T-cell (primary cell): Measurements from ENCODE around the gene ZG16B. TPM values are rescaled to one million over a fixed set of nuclear protein-coding genes. Genes with fewer than 3 reads are reported as not detected.

ENCODE experiments used
- ATAC-seq, 4 experiments: fragments of 200-7000 bp in 3 of 4; fragments of 150-1000 bp in 1 of 4; cut with Tn5 transposase; replicated peaks in 1 of 4; 1 replicate in 3 of 4; 2 replicates in 1 of 4; pipeline ENCODE4 v1.10.0; 2021; ENCODE audit warnings: moderate library complexity in 3 of 4, mild to moderate bottlenecking in 2 of 4, moderate number of reproducible peaks in 1 of 4
- CTCF ChIA-PET, 2 donors: fragments of 300-600 bp; sonication (Branson Sonifier 250); formaldehyde crosslinking; loops; one replicate each; lab custom pipeline; 2022; ENCODE audit warnings: antibody characterized with exemption in 2 of 2; lab: Charles Lee
- POLR2A ChIA-PET, 2 donors: fragments of 300-600 bp; sonication (Branson Sonifier 250); formaldehyde crosslinking; loops; one replicate each; lab custom pipeline; 2022; ENCODE audit warnings: antibody characterized with exemption in 2 of 2; lab: Charles Lee
- DNase-seq, 35 experiments: peaks; one replicate each; pipeline versions ENCODE4 v3.0.0 to v3.0.0-alpha.2; 2013 to 2023
- H3K27ac ChIP-seq: one replicate; pipeline ENCODE4 v1.5.1; 2013; ENCODE audit warnings: low read length
- H3K27me3 ChIP-seq, 2 experiments: replicated peaks in 1 of 2; 1 replicate in 1 of 2; 2 replicates in 1 of 2; pipeline versions ENCODE4 v1.6.1 to v1.7.0; 2013; ENCODE audit warnings: low read length in 1 of 2, mixed read lengths in 1 of 2; ENCODE audit not compliant: control insufficient read depth in 2 of 2, insufficient read depth in 2 of 2; ENCODE audit errors: extremely low read depth in 1 of 2
- H3K36me3 ChIP-seq, 2 donors: 1 replicate in 1 of 2; 2 replicates in 1 of 2; pipeline versions ENCODE4 v1.6.1 to v1.7.0; 2013; ENCODE audit warnings: low read length in 1 of 2; ENCODE audit not compliant: control insufficient read depth in 2 of 2, insufficient read depth in 1 of 2; ENCODE audit errors: extremely low read depth in 1 of 2
- H3K4me1 ChIP-seq, 2 experiments: 1 replicate in 1 of 2; 2 replicates in 1 of 2; pipeline versions ENCODE4 v1.6.1 to v1.7.0; 2013; ENCODE audit warnings: low read length in 2 of 2, mixed read lengths in 1 of 2; ENCODE audit not compliant: insufficient read depth in 2 of 2, control insufficient read depth in 1 of 2; ENCODE audit errors: extremely low read depth in 1 of 2
- H3K4me3 ChIP-seq, 2 donors: 1 replicate in 1 of 2; 2 replicates in 1 of 2; pipeline versions ENCODE4 v1.5.1 to v1.7.0; 2013; ENCODE audit warnings: mild to moderate bottlenecking in 2 of 2, low read length in 1 of 2, moderate library complexity in 1 of 2; ENCODE audit not compliant: control insufficient read depth in 1 of 2; ENCODE audit errors: extremely low read depth in 1 of 2
- H3K9me3 ChIP-seq: 2 replicates; pipeline ENCODE4 v1.7.0; 2013
- H3K27ac Mint-ChIP-seq, 2 donors: one replicate each; pipeline ENCODE4 v1.8.0; 2020 to 2021; ENCODE audit warnings: mild to moderate bottlenecking in 2 of 2, mixed read lengths in 2 of 2
- H3K27me3 Mint-ChIP-seq, 2 donors: one replicate each; pipeline ENCODE4 v1.8.0; 2021 to 2022; ENCODE audit warnings: mixed read lengths in 2 of 2
- H3K36me3 Mint-ChIP-seq: one replicate; pipeline ENCODE4 v1.8.0; 2021; ENCODE audit warnings: mixed read lengths
- H3K4me1 Mint-ChIP-seq, 3 donors: one replicate each; pipeline ENCODE4 v1.8.0; 2020 to 2022; ENCODE audit warnings: mixed read lengths in 3 of 3, mild to moderate bottlenecking in 1 of 3
- H3K4me3 Mint-ChIP-seq, 3 donors: one replicate each; pipeline ENCODE4 v1.8.0; 2020 to 2022; ENCODE audit warnings: mild to moderate bottlenecking in 3 of 3, mixed read lengths in 3 of 3, moderate library complexity in 3 of 3
- H3K9me3 Mint-ChIP-seq, 3 donors: one replicate each; pipeline ENCODE4 v1.8.0; 2020 to 2022; ENCODE audit warnings: mixed read lengths in 3 of 3
- WGBS: methylation state at CpG from one replicate; pipeline ENCODE4 v1.1.5; 2013; ENCODE audit warnings: missing lambda C conversion rate; ENCODE audit not compliant: insufficient coverage; 5-methylcytosine and 5-hydroxymethylcytosine counted together
- total RNA-seq, 35 experiments: library from RNA in 6 of 35; stranded (reverse) in 6 of 35; fragments of 120-200 nt in 1 of 35; gene quantifications; one replicate each; pipeline versions ENCODE4 v1.2.1 to v1.2.4 and lab custom pipeline; 2013 to 2026

The ZG16B gene
- total RNA-seq, 5 donors from 2014 or later (not counting 1 experiment from before 2014, with no cell fraction given), result 0.43 TPM; not detected in 4

DNA sequence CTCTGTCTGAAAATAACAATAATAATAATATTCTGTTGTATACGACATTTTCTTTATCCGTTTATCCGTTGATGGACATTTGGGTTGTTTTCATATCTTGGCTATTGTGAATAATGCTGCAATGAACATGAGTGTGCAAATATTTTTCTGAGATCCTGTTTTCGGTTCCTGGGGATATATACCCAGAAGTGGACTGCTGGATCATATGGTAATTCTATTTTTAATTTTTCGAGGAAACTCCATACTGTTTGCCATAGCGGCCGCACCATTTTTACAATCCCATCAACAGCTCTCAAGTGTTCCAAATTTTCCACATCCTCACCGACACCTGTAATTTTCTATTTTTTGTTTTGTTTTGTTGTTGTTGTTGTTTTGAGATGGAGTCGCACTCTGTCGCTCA is 37.2 kb upstream of the ZG16B start:
- Mint-ChIP-seq H3K36me3 (no peaks in the 10 kb centered on the region), H3K27me3 (peaks cover 13 to 47% of the 10 kb centered on the region in 2 donors), H3K9me3 (no peaks in the 10 kb centered on the region), H3K4me3 (no peak overlapping the region), H3K4me1 (peaks cover 0 to 2% (median 0%) of the 10 kb centered on the region in 3 donors), H3K27ac (no peak overlapping the region)
- Histone ChIP-seq H3K27me3 (peaks cover 0 to 43% of the 10 kb centered on the region in 2 experiments), H3K27ac (no peak overlapping the region), H3K4me3 (no peak overlapping the region), H3K36me3 (no peaks in the 10 kb centered on the region), H3K4me1 (no peaks in the 10 kb centered on the region), H3K9me3 (no peaks in the 10 kb centered on the region)
- ATAC-seq (no peak), DNase-seq (no peak)
- ChIA-PET CTCF (no interaction called here), POLR2A (no interaction called here)
- 94% methylated on average over 3 of the region's 10 CpGs for WGBS

DNA sequence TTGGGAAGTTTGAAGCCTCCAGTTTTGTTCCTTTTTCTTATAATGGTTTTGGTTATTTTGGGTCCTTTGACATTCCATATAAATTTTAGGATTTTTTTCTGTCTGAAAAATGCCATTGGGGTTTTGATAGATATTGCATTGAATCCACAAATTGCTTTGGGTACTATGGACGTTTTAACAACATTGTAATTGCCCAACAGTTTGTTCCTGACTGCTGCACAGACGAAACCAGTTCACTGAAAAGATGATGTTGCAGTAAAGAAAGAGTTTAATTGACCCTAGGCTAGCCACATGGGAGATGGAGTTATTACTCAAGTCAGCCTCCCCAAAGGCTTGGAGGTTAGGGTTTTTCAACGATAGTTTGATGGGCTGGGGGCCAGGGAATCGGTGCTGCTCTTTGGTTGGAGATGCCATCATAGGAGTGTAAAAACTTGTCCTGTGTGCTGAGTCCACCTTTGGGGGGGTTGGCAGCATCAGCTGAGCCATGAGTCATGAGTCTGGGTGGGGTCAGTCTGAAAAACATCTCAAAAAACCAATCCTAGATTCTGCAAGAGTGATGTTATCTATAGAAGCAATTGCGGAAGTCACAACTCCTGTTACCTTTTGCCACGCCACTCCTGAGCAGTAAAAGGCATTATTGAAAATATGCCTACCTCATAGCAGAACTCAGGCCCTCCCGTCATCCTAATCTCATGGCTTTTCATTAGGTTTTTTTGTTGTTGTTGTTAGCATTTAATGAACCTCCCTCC is 34.5 kb upstream of the ZG16B start:
- CTCF ChIA-PET, result no interaction called here

GRCh38 chr16:2798723-2799204 is 31.3 kb upstream of the ZG16B start:
- ATAC-seq, result no peak
- no peaks in the 10 kb centered on the region for H3K4me1 ChIP-seq
- DNase-seq, result no peak
- H3K36me3 Mint-ChIP-seq, result no peaks in the 10 kb centered on the region
- H3K27ac Mint-ChIP-seq, result no peak overlapping the region
- CTCF ChIA-PET, result no interaction called here
- peaks cover 6 to 18% of the 10 kb centered on the region in 2 donors for H3K27me3 Mint-ChIP-seq
- H3K27me3 ChIP-seq, result peaks cover 0 to 20% of the 10 kb centered on the region in 2 experiments
- no peaks in the 10 kb centered on the region for H3K36me3 ChIP-seq
- no peak overlapping the region for H3K27ac ChIP-seq
- peaks cover 2 to 9% (median 6%) of the 10 kb centered on the region in 3 donors for H3K9me3 Mint-ChIP-seq
- POLR2A ChIA-PET, result no interaction called here
- H3K4me1 Mint-ChIP-seq, result no peaks in the 10 kb centered on the region
- 92% methylated on average over 32 of the region's 39 CpGs for whole genome bisulfite sequencing
- H3K9me3 ChIP-seq, result no peaks in the 10 kb centered on the region
- no peak overlapping the region for H3K4me3 Mint-ChIP-seq
- no peak overlapping the region for H3K4me3 ChIP-seq

More for the DNA sequence above, 34.5 kb upstream of the ZG16B start:
- Mint-ChIP-seq H3K36me3 (no peaks in the 10 kb centered on the region), H3K27ac (no peak overlapping the region), H3K27me3 (peaks cover 13 to 38% of the 10 kb centered on the region in 2 donors), H3K9me3 (no peaks in the 10 kb centered on the region), H3K4me3 (no peak overlapping the region), H3K4me1 (no peaks in the 10 kb centered on the region)
- Histone ChIP-seq H3K27me3 (peaks cover 0 to 31% of the 10 kb centered on the region in 2 experiments), H3K4me3 (no peak overlapping the region), H3K36me3 (no peaks in the 10 kb centered on the region), H3K27ac (no peak overlapping the region), H3K4me1 (no peaks in the 10 kb centered on the region), H3K9me3 (no peaks in the 10 kb centered on the region)
- no peak for DNase-seq
- ATAC-seq, result no peak
- 38% methylated on average over 2 of the region's 7 CpGs for WGBS
- POLR2A ChIA-PET, result no interaction called here

DNA sequence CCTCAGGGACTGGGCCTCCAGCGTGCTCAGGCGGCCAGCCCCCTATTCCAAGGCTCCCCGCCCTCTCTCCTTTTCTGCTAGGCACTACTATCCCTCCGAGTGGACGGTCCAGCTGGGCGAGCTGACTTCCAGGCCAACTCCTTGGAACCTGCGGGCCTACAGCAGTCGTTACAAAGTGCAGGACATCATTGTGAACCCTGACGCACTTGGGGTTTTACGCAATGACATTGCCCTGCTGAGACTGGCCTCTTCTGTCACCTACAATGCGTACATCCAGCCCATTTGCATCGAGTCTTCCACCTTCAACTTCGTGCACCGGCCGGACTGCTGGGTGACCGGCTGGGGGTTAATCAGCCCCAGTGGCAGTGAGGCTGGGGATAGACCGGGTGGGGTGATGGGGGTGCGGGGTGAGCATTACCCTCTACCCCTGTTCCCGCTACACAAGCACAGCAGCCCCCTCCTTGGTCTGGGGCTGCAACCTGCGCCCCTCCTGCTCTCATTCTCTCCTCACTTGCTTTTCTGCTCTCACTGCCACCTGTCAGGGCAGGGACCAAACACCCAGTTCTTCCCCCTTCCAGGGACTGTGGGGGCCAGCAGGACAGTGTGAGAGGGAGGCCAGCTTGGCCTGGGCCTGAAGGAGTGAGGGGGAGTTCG is 30.8 kb upstream of the ZG16B start:
- H3K4me3 Mint-ChIP-seq, result no peak overlapping the region
- Histone ChIP-seq H3K9me3 (no peaks in the 10 kb centered on the region), H3K4me3 (no peak overlapping the region), H3K36me3 (no peaks in the 10 kb centered on the region), H3K27ac (no peak overlapping the region), H3K4me1 (no peaks in the 10 kb centered on the region), H3K27me3 (peaks cover 0 to 24% of the 10 kb centered on the region in 2 experiments)
- POLR2A ChIA-PET, result no interaction called here
- DNase-seq (no peak), ATAC-seq (no peak)
- WGBS, result 87% methylated on average over 10 of the region's 21 CpGs
- H3K9me3 Mint-ChIP-seq, result peaks cover 4 to 15% (median 9%) of the 10 kb centered on the region in 3 donors
- no peaks in the 10 kb centered on the region for H3K36me3 Mint-ChIP-seq
- CTCF ChIA-PET, result no interaction called here
- H3K27ac Mint-ChIP-seq, result no peak overlapping the region
- H3K27me3 Mint-ChIP-seq, result peaks cover 5 to 15% of the 10 kb centered on the region in 2 donors
- H3K4me1 Mint-ChIP-seq, result no peaks in the 10 kb centered on the region

DNA sequence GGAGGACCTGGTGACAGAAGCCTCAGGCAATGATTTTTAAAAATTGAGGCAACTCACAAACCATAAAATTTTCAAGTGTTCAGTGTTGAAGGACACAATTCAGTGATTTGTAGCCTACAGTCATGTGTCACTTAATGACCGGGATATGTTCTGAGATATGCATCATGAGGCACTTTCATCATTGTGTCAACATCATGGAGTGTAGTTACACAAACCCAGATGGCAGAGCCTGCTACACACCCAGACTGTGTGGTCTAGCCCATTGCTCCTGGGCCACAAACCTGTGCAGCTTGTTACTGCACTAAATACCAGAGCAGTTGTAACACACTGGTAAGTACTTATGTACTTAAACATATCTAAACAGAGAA is 30.3 kb upstream of the ZG16B start:
- Mint-ChIP-seq H3K27ac (no peak overlapping the region), H3K27me3 (peaks cover under 1 to 10% of the 10 kb centered on the region in 2 donors), H3K9me3 (peaks cover 4 to 17% (median 9%) of the 10 kb centered on the region in 3 donors), H3K4me1 (no peaks in the 10 kb centered on the region), H3K4me3 (no peak overlapping the region), H3K36me3 (no peaks in the 10 kb centered on the region)
- Histone ChIP-seq H3K9me3 (no peaks in the 10 kb centered on the region), H3K27me3 (peaks cover 0 to 26% of the 10 kb centered on the region in 2 experiments), H3K4me3 (no peak overlapping the region), H3K36me3 (no peaks in the 10 kb centered on the region), H3K27ac (no peak overlapping the region), H3K4me1 (no peaks in the 10 kb centered on the region)
- DNase-seq, result no peak
- ATAC-seq, result no peak
- CTCF ChIA-PET, result interaction anchor here in 1 of 2 donors (0.7 kb wide), 1 partner anchor 54 kb away, joined by 3 read pairs; no protein-coding TSS in a partner anchor
- POLR2A ChIA-PET, result no interaction called here
- WGBS, result 44% methylated on average over 1 of the region's 1 CpG

GRCh38 chr16:2803545-2804195 is 26.4 kb upstream of the ZG16B start:
- no peak overlapping the region for H3K4me3 ChIP-seq
- ATAC-seq (no peak), DNase-seq (no peak)
- ChIA-PET CTCF (no interaction called here), POLR2A (interaction anchor here in 1 of 2 donors (0.6 kb wide), 1 partner anchor 220 kb away, joined by 3 read pairs; the partner anchor contains the start of genes HCFC1R1 and THOC6)
- no peaks in the 10 kb centered on the region for H3K4me1 ChIP-seq
- WGBS, result no CpG with 5 or more reads among the region's 3 CpGs
- peaks cover 0 to 39% of the 10 kb centered on the region in 2 experiments for H3K27me3 ChIP-seq
- Mint-ChIP-seq H3K27ac (no peak overlapping the region), H3K4me3 (no peak overlapping the region), H3K27me3 (peaks cover 18 to 23% of the 10 kb centered on the region in 2 donors), H3K36me3 (no peaks in the 10 kb centered on the region), H3K4me1 (no peaks in the 10 kb centered on the region), H3K9me3 (peaks cover 4 to 17% (median 9%) of the 10 kb centered on the region in 3 donors)
- H3K9me3 ChIP-seq, result no peaks in the 10 kb centered on the region
- no peak overlapping the region for H3K27ac ChIP-seq
- no peaks in the 10 kb centered on the region for H3K36me3 ChIP-seq
